ENCODE measurements around the gene TACSTD2. TPM values are rescaled to one million over a fixed set of nuclear protein-coding genes. Genes with fewer than 3 reads are reported as not detected.
A peak's percentile ranks its signal among the peaks of the same experiment; 100 is the strongest.

The TACSTD2 gene
- total and polyA plus RNA-seq, 9 donors: 0.35 to 132 (median 4.9) TPM

DNA sequence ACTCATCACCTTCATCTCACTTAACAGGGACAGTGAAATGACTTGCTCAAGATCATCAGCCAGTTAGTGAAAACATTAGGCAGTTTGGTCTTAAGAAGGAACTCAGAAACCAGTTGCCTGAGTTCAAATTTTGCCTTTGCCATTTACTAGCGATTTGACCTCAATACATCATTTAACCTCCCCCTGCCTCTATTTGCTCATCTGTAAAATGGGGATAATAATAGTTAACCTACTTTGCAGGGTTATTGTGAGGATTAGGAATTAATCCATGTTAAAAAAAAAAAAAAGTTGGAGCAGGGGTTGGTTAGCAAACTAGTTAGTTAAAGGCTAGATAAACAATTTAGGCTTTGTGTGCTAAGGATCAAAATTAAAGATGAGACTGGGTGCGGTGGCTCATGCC is 10.6 kb upstream of the TACSTD2 start:
- WGBS, 3 donors: 96 to 100% (median 99%) methylated on average over 2 of the region's 2 CpGs
- no peak overlapping the region for H3K4me3 ChIP-seq
- intact Hi-C loops (cut with DNase I): loop anchor here in 1 of 4 donors (2.0 kb wide), 1 partner anchor 41 kb away; the partner anchor contains the start of gene OMA1
- H3K27ac ChIP-seq: no peak overlapping the region
- no peaks in the 10 kb centered on the region for H3K9me3 ChIP-seq
- no peaks in the 10 kb centered on the region for H3K27me3 ChIP-seq
- TF ChIP-seq POLR2A (IDR thresholded peaks at IDR 0.05) (no peak), EP300 (IDR thresholded peaks at IDR 0.05) (no peak)
- TF ChIP-seq, protein P1, sequence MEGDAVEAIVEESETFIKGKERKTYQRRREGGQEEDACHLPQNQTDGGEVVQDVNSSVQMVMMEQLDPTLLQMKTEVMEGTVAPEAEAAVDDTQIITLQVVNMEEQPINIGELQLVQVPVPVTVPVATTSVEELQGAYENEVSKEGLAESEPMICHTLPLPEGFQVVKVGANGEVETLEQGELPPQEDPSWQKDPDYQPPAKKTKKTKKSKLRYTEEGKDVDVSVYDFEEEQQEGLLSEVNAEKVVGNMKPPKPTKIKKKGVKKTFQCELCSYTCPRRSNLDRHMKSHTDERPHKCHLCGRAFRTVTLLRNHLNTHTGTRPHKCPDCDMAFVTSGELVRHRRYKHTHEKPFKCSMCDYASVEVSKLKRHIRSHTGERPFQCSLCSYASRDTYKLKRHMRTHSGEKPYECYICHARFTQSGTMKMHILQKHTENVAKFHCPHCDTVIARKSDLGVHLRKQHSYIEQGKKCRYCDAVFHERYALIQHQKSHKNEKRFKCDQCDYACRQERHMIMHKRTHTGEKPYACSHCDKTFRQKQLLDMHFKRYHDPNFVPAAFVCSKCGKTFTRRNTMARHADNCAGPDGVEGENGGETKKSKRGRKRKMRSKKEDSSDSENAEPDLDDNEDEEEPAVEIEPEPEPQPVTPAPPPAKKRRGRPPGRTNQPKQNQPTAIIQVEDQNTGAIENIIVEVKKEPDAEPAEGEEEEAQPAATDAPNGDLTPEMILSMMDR (IDR thresholded peaks at IDR 0.05): no peak
- peaks cover 16% of the 10 kb centered on the region for H3K4me1 ChIP-seq (ENCODE audit: insufficient read depth)
- no peak for DNase-seq
- no peaks in the 10 kb centered on the region for H3K36me3 ChIP-seq

GRCh38 chr1:58586271-58586670 is 9.2 kb upstream of the TACSTD2 start:
- intact Hi-C loops (cut with DNase I): loop anchor here in 1 of 4 donors (2.0 kb wide), 1 partner anchor 39 kb away; the partner anchor contains the start of gene OMA1
- Histone ChIP-seq H3K27ac (no peak overlapping the region), H3K4me3 (no peak overlapping the region), H3K9me3 (no peaks in the 10 kb centered on the region), H3K4me1 (ENCODE audit: insufficient read depth) (peaks cover 13% of the 10 kb centered on the region), H3K36me3 (no peaks in the 10 kb centered on the region), H3K27me3 (no peaks in the 10 kb centered on the region)
- DNase-seq: no peak
- WGBS, 3 donors: 84 to 96% (median 86%) methylated on average over 4 of the region's 4 CpGs
- no peak for TF ChIP-seq EP300 (IDR thresholded peaks at IDR 0.05)

DNA sequence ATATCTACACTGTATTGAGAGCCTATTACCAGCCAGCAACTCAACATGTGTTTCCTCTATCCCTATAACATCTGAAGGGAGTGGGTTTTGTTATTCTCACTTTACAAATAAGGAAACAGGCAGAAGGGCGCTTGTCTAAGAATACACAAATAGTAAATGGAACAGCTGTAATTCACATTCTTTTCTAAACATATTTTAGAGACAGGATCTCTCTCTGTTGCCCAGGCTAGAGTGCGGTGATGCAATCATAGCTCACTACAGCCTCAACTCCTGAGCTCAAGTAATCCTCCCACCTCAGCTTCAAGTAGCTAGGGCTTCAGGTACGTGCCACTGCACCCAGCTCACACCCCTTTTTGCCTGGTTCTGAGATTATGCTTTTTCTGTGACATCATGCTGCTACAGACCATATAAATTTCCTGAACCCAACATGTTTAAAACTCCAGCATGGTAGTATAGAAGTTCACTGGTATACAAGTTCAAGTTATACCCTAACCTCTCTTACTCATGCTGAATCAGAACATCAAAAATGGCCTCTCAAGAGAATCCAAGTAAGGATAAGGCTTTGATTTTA is 8.6 kb upstream of the TACSTD2 start:
- Histone ChIP-seq H3K9me3 (no peaks in the 10 kb centered on the region), H3K27me3 (no peaks in the 10 kb centered on the region), H3K4me3 (no peak overlapping the region), H3K4me1 (ENCODE audit: insufficient read depth) (peaks cover 13% of the 10 kb centered on the region), H3K36me3 (no peaks in the 10 kb centered on the region), H3K27ac (no peak overlapping the region)
- intact Hi-C loops (cut with DNase I): loop anchor here in 1 of 4 donors (2.0 kb wide), 1 partner anchor 39 kb away; the partner anchor contains the start of gene OMA1
- no peak for DNase-seq
- TF ChIP-seq EP300 (IDR thresholded peaks at IDR 0.05): no peak
- TF ChIP-seq POLR2A (IDR thresholded peaks at IDR 0.05): no peak
- TF ChIP-seq, protein P1 (IDR thresholded peaks at IDR 0.05): no peak
- 20 to 28% (median 22%) methylated on average over 3 of the region's 3 CpGs for WGBS, 3 donors

- intact Hi-C loops (cut with DNase I): no loop called here
- TF ChIP-seq EP300 (IDR thresholded peaks at IDR 0.05): no peak
- TF ChIP-seq, protein P1 (IDR thresholded peaks at IDR 0.05): no peak
- no peak for TF ChIP-seq POLR2A (IDR thresholded peaks at IDR 0.05)
- Histone ChIP-seq H3K36me3 (no peaks in the 10 kb centered on the region), H3K27ac (peak overlapping the region in 1 of 2 donors; percentile 23), H3K4me3 (no peak overlapping the region), H3K27me3 (no peaks in the 10 kb centered on the region), H3K9me3 (no peaks in the 10 kb centered on the region), H3K4me1 (ENCODE audit: insufficient read depth) (peaks cover 13% of the 10 kb centered on the region)
- WGBS, 3 donors: 44 to 53% (median 51%) methylated on average over 2 of the region's 2 CpGs
- DNase-seq: no peak
These were observed 8.1 kb upstream of the TACSTD2 start for GRCh38 chr1:58585166-58585565.

Data from ovary (tissue), 9 donors.